Choroid plexus epithelial cell (primary cell): ENCODE data around the gene LSM8.

Experiments used
- DNase-seq: peaks from one replicate; pipeline ENCODE4 v3.0.0-alpha.2; 2010; ENCODE audit warnings: low read depth
- H3K4me3 ChIP-seq: 2 replicates; pipeline ENCODE4 v1.5.1; 2011; ENCODE audit warnings: low read depth, mild to moderate bottlenecking, control low read depth, low read length, moderate library complexity
- CTCF ChIP-seq: conservative IDR thresholded peaks from 2 replicates; pipeline ENCODE4 v1.5.1; 2011; ENCODE audit warnings: low read depth, mild to moderate bottlenecking, control low read depth, inconsistent platforms, low read length, moderate library complexity

The LSM8 gene

GRCh38 chr7:118182593-118183427 is 1.2 kb upstream of the LSM8 start:
- TF ChIP-seq CTCF = no peak
- H3K4me3 ChIP-seq = peak overlapping the region; percentile 76
- peak; percentile 24 for DNase-seq

- TF ChIP-seq CTCF = no peak
- peak overlapping the region; percentile 76 for H3K4me3 ChIP-seq
- no peak for DNase-seq
Observed at GRCh38 chr7:118183428-118183785, 557 bp upstream of the LSM8 start.

GRCh38 chr7:118184565-118184940 is 589 bp downstream of the LSM8 start:
- H3K4me3 ChIP-seq = peak overlapping the region; percentile 76
- DNase-seq = no peak
- peak; percentile 0 for TF ChIP-seq CTCF

GRCh38 chr7:118185163-118185860 is 1.3 kb downstream of the LSM8 start:
- no peak for TF ChIP-seq CTCF
- DNase-seq = peak; percentile 30
- peak overlapping the region; percentile 28 for H3K4me3 ChIP-seq

- no peak for TF ChIP-seq CTCF
- DNase-seq = no peak
- no peak overlapping the region for H3K4me3 ChIP-seq
Observed at GRCh38 chr7:118186501-118186900, 2.5 kb downstream of the LSM8 start.

GRCh38 chr7:118194571-118194970 is 10.6 kb downstream of the LSM8 start:
- no peak for DNase-seq
- H3K4me3 ChIP-seq = no peak overlapping the region
- no peak for TF ChIP-seq CTCF
